Measurements from ENCODE around the gene AIRE. TPM values are rescaled to one million over a fixed set of nuclear protein-coding genes. Genes with fewer than 3 reads are reported as not detected.
A peak's percentile ranks its signal among the peaks of the same experiment; 100 is the strongest.
"Not testable (repeated sequence)": the region's sequence is repeated elsewhere in the genome, so short reads cannot be mapped to it uniquely, and the experiment has no call there.

The AIRE gene
- polyA plus RNA-seq, 1 donor: 0.42 TPM

DNA sequence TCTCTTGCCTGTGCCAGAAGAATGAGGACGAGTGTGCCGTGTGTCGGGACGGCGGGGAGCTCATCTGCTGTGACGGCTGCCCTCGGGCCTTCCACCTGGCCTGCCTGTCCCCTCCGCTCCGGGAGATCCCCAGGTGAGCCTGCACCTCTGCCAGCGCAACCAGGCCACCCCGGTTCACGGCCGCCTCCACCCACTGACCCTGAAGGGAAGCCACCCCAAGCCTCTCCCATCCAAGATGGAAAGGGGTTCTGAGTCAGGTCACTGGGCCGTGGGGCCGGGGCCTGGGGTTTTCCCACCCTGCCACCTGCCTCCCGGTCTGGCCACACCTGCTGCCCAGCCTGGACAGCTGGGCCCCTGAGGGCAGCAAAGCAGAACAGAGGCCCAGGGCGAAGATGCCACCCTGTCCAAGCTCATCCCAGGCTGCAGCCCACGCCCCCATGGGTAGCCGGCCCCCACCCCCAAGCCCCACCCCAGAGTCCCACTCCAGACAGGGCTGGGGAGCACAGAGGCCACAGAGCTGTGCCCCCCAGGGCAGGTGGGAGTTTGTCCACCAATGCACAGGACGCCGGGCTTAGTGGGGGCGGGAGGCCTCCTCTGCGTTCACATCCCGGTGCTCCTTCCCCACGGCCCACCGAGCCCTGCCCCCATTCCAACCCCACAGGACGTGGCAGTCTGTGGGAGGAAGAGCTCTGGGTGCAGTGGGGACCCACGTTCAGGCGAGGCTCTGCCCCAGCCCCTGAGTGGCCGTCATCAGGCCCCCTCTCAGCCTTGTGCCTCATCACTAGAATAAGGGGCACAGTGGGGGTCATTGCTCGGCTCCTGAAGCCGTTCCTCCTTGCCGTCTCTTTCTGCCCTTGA, 5.6 kb downstream of the AIRE start:
- no peak for DNase-seq

DNA sequence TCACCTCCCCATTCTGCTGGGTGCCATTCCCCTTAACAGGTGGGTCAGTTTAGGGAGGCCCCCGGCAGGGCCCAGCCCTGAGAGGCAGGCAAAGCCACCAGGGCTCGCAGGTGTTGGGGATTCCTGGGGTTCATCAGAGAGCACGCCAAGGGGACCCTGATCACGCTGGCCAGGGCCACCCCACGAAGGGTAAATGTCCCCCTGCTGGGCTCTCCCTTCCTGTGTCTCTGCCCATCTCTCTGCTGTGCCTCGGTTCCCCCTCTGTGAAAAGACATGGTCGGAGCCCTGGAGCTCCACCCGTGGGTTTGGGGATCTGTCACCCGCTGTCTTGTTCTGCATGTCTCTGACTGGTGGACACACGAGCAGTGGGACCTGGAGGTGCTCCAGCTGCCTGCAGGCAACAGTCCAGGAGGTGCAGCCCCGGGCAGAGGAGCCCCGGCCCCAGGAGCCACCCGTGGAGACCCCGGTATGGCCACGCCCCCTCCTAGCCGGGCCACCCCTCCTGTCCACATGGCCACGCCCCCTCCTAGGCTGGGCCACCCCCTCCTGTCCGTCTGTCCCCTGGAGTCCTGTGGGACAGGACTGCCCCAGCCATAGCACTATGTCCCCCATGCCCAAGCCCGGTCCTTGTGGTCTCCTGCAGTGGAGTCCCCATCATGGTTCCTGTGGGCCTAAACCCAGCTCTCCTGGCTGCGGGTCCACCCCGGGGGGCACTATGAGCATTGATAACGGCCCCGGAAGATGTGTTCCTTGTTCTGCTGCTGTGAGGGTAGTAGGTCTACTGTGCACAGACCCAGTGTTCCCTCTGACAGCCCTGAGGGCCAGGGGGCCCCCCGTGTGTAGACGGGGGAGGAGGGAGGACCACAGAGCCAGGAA, 6.5 kb downstream of the AIRE start:
- DNase-seq: no peak

DNA sequence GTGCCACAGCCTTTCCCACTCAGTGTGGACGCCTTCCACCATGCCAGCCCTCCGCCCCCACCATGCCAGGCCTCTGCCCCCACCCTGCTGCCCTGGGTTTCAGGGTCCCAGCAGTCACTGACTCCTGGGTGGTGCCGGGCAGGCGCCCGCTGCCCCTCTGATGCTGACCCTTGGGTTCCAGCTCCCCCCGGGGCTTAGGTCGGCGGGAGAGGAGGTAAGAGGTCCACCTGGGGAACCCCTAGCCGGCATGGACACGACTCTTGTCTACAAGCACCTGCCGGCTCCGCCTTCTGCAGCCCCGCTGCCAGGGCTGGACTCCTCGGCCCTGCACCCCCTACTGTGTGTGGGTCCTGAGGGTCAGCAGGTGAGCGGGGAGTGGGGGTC, 7.1 kb downstream of the AIRE start:
- DNase-seq: no peak

DNA sequence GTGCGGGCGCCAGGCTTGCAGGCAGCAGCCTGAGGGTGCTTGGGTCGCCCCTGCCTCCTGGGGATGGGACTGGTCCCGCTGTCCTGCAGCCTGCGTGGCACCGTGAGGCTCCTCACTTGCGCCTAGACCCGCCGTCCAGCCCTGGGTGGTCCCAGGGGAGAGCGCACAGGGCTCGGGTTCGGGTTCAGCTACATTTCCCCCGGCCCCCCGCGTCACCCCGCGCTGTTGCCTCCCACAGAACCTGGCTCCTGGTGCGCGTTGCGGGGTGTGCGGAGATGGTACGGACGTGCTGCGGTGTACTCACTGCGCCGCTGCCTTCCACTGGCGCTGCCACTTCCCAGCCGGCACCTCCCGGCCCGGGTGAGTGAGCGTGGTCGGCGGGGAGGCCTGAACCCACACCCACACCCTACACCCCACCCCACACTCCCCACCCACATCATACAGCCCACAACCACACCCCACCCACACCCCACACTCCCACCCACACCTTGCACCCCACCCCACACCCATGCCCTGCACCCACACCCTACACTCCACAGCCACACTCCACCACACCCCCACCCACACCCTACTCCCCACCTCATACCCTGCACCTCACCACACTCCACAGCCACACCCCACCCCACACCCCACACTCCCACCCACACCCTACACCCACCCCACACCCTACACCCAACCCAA, 8.0 kb downstream of the AIRE start:
- DNase-seq: no peak

DNA sequence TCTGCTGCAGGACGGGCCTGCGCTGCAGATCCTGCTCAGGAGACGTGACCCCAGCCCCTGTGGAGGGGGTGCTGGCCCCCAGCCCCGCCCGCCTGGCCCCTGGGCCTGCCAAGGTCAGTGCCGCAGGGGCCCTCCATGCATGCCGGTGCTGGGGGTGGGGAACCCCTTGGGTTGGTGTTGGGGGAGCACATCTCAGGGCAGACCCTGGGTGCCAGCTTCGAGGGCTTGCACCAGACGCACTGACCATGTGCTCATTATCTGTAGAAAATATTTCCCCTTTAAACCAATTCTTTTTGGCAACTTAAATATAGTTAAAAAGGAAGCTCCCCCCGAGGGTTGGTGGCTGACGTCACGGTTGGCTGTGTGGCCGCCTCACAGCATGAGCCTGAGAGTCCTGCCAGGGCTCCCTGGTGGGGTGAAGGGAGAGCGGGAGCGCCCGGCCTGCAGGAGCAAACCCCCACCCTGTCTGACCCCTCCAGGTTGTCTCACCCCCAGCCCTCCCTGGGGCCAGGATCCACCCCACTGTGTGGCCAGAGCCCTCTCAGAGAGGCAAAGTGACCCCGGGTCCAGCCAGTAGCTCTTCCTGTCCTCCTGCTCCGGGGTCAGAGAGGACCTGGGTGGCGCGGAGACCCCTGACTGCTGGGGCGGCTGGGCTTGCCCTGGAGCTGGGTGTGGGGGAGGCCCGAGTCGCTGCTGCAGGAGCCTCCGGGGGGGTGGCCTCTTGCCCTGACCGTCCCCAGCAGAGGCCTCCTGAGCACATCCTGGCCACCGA, 8.9 kb downstream of the AIRE start:
- DNase-seq: no peak

DNA sequence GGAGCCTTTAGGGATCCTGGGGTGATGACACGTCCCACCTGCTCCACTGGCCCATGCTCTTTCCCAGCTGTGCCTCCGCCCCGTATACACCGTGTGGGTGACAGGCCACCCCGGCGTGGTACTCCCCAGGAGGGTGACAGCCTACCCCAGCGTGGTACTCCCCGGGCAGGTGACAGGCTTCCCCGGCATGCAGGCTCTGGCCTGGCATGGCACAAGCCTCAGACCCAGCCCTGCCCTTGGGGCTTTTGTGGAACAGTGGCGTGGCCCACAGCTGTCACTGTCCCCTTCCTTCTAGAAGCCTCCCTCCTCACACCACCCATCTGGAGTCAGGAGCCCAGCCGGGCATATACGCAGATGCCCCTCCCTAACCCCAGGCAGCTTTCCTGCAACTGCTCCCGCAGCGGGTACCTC, 9.5 kb downstream of the AIRE start:
- DNase-seq: no peak

DNA sequence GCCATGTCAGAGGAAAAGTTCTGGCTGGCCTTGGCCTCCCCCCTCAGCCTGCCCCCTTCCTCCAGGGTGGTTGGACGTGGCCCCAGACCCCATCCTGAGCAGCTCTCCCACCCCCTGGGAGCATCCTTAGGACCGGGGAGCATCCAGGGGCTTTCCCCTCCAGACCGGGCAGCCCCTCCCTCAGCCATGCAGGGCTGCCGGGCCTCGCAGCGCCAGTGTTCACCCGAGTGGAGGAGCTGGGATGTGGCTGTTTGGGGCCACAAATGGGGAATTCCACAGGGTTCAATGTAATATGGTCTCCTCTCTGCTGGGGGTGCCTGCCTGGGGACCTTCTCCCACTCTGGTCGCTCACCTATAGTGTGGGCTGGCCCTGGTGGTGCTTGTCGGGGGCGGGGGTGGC, 10.0 kb downstream of the AIRE start:
- DNase-seq: no peak

DNA sequence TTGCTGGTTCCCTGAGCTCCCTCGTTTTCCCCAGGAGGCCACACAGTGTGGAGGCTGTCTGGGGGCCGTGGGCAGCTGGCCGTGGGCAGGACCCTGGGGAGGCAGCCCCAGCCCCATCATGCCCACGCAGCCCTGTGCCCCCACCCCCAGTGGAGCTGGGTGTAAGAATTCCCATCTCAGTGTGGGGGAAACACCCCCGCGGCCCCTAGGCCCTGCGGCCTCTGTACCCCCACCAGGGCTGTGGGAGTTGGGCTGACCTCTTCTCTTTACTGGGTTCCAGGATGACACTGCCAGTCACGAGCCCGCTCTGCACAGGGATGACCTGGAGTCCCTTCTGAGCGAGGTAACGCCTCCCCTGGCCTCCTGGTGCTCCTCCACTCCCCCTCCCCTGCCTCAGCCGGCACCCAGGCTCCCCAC, 10.4 kb downstream of the AIRE start:
- DNase-seq: no peak

DNA sequence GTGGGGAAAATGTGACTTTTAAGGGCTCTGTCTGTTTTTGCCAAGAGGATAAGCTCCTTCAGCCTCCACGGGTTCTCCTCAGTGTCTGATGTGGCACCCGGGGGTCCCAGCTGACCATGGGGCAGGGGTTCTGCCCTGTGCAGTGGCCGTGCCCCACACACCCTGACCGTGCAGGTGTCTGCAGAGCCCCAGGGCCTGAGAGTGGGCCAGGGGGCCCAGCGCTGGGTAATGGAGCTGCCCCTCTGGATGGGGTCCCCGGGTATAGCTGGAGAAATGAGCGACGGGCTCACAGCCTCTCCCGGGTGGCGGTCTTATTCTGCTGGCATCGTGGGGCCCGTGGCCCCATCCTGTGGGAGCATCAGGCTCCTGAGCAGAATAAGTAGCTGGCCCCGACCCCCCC, 11.2 kb downstream of the AIRE start:
- DNase-seq: no peak

DNA sequence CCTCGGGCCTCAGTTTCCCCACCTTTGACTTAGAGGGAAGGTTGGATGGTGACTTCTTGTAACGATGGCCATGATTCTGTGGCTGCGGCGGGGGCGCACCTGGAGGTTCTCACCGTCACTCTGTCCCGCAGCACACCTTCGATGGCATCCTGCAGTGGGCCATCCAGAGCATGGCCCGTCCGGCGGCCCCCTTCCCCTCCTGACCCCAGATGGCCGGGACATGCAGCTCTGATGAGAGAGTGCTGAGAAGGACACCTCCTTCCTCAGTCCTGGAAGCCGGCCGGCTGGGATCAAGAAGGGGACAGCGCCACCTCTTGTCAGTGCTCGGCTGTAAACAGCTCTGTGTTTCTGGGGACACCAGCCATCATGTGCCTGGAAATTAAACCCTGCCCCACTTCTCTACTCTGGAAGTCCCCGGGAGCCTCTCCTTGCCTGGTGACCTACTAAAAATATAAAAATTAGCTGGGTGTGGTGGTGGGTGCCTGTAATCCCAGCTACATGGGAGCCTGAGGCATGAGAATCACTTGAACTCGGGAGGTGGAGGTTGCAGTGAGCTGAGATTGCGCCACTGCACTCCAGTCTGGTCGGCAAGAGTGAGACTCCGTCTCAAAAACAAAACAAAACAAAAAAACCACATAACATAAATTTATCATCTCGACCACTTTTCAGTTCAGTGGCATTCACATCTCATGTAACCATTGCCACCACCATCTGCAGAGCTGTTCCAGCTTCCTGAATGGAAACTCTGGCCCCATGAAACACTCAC, 12.0 kb downstream of the AIRE start:
- DNase-seq: peak; percentile 83

DNA sequence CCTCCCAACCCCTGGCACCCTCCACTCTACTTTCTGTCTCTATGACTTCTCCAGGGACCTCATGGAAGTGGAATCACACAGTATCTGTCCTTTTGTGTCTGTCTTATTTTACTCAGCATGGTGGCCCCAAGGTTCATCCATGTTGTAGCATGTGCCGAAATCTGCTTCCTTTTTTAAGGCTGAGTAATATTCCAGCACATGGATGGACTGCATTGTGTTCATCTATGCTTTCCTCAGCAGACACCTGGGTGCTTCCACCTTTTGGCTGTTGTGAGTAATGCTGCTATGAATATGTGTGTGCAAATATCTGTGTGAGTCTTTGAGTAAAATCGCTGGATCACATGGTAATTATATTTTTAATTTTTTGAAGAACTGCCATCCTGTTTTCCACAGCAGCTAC, 12.6 kb downstream of the AIRE start:
- DNase-seq: no peak

DNA sequence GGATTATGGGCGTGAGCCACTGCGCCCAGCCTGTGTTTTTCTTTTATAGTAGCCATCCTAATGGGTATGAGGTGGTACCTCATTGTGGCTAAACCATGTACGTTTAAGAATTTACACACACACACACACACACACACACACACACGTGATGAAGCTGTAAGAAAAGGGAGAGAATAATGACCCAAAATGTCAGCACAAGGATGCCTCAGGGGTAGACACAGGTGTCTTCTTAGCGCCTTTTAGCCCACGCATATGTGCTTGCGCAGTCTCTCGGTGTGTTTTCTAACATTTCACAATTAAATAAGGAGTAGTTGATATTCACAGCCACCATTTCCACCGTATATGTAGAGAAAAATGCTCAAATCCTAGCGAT, 13.4 kb downstream of the AIRE start:
- DNase-seq: no peak

DNA sequence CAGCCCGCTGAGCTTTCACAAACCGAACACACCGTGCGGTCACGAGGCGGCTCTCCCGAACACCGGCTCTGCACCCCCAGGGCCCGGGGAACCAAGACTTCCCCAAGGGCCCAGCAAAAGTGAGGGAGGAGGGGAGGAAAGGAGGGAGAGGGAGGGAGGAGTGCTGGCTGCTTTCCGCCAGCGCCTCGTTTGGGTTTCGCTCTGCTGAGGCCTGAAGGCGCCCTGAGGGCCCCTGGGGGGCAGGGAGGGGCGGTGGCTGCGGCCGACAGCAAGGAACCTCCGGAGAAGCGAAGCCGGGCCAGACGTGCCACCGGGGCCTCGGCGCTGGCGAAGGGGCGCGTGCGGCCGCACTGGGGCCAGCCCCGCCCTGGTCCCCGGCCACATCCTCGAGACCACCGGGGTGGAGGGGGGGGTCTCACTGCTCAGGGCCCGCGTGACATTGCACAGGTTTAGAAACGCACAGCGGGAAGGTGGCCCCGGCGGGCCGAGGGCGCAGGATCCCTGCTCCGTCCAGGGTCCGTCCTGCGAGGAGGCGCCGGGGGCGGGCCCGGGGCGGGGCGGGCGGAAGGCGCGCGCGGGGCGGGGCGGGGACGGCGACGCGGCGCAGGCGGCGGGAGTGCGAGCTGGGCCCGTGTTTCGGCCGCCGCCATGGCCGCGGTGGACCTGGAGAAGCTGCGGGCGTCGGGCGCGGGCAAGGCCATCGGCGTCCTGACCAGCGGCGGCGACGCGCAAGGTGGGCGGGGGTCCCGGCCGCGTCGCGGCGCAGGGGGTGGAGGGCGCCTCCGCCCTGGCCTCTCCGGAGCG, 14.0 kb downstream of the AIRE start, which contains the start of gene PFKL:
Gene PFKL (plus strand): TSS at position 596 of the 804 bp plus-strand sequence. CDS start 53 bp downstream, at position 649.
- DNase-seq: no peak

DNA sequence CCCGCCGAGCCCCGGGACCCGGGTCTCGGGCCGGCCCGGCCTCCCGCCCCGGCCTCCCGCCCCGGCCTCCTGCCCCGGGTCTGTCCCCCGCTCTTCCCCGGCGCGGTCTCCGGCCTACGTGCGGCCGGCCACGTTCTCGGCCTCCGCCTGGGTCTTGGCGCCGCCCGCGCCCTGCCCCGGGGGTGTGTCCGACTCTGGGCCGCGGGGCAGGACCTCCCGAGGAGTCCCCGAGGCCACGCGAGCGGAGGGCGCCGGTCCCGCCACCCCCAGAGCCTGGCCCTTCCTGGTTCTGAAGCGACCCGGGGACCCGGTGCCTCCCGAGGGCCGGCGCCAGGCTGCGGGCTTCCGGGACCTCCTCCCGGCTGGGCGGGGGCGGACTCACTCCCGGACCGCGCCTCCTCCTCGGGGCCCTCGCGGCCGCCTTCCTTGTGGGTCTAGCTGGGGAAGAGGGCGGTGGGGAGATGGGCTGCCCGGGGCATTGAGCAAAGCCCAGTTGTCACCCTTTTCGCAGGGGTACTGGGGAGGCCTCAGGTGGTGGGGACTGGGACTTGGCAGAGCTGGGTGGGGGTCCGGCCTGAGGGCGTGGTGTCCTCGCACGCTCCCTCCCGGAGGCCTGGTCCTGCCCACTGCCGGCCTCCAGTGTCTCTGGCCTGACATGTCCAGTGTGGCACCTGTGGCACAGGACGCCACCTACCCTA, 14.7 kb downstream of the AIRE start:
- no peak for DNase-seq

DNA sequence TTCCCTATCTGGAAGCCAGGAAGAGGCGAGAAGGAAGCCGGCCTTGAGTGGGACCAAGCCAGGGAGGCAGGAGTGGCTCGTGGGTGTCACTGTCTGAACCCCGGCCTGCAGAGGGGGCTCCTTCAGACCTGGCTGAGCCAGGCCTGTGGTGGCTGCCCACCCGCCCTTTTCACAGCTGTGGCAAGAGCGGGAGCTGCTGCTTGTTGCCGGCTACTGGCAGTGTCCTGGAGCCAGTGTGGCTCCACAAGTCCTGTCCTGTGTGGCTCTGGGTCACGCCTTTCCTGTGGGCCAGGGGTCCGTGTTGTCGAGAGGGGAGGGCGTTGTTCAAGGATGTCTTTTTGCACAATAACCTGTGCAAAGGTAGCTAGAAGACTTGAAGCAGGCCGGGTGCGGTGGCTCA, 15.5 kb downstream of the AIRE start:
- DNase-seq: no peak

DNA sequence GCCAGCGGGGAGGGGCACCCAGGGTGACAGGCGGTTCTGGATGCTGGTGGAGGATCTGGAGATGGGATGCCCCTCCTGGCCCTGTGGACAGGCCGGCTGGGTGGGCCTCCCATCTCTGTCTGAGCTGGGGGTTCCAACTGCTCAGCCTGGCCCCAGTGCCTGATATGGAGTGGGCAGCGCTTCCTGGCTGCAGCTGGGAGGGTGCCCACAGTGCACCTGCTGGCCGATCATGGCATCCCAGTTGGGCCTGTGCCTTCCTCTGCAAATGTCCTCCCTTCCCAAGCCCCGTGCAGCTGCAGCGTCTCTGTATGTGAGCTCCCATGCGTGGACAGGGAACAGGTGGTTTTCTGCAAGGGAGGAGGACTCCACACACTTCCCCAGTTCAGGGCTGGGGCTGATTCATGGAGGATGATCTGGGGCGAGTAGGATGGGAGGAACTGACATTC, 16.3 kb downstream of the AIRE start:
- DNase-seq: no peak

DNA sequence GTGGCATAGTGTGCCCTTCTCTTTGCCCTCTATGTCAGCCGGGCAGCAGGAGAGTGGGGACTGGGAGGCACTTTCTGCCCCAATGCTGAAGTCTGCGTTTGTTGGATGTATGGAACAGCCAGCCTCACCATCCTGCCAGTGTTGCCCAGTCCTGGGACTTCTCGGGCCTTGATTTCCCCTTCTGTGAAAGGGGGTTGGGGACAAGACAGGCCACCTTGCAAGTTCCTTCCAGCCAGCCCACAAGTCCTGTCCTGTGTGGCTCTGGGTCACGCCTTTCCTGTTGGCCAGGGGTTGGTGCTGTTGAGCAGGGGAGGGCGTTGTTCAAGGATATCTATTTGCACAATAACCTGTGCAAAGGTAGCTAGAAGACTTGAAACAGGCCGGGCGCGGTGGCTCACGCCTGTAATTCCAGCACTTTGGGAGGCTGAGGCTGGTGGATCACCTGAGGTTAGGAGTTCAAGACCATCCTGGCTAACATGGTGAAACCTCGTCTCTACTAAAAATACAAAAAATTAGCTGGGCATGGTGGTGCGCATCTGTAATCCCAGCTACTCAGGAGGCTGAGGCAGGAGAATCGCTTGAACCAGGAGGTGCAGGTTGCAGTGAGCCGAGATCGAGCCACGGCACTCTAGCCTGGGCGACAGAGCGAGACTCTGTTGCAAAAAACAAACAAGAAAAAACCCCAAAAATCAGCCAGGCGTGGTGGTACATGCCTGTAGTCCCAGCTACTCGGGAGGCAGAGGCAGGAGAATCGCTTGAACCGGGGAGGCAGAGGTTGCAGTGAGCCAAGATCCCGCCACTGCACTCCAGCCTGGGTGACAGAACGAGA, 17.1 kb downstream of the AIRE start:
- not testable (repeated sequence) for DNase-seq

DNA sequence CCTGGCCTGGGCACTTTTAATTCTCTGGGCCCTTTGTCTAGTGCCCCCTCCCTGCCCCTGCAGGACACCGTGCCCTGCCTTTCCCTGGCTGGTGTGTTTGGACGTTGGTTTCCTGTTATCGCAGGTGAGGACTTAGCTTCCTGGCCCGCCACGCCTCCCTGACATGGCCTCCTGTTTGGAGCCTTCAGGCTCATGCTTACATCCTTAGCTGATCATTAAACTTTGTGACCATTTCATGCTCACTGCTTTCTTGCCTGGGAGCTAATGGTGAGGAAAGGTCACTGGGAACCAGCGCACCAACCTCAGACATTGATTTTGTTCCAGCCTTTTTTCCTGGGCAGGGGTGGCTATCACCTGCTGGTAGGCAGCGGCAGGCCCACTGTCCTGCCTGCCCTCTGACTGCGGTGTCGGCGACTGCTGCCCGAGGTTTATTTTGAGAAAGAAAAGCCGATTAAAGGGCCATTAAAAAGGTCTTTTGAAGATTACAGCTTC, 17.9 kb downstream of the AIRE start:
- DNase-seq: no peak
